Upper lobe of left lung (tissue), 6 donors: ENCODE data around the gene NEB. TPM values are rescaled to one million over a fixed set of nuclear protein-coding genes. Genes with fewer than 3 reads are reported as not detected.

Experiments used
- ATAC-seq, 2 donors: fragments of 200-7000 bp; cut with Tn5 transposase; one replicate each; pipeline ENCODE4 v1.9.1; 2022; ENCODE audit warnings: mild to moderate bottlenecking in 2 of 2, moderate library complexity in 2 of 2; ENCODE audit not compliant: low FRiP score in 2 of 2
- DNase-seq, 2 donors: peaks; one replicate each; pipeline ENCODE4 v3.0.0-alpha.2; 2019 to 2020
- H3K27ac ChIP-seq, 4 donors: fragments of 200-600 bp; sonication (generic); one replicate each; pipeline ENCODE4 v1.5.1; 2016 to 2019
- H3K27me3 ChIP-seq, 4 donors: fragments of 200-600 bp; sonication (generic); one replicate each; pipeline ENCODE4 v1.5.1; 2017 to 2019
- H3K36me3 ChIP-seq, 4 donors: fragments of 200-600 bp; sonication (generic); one replicate each; pipeline ENCODE4 v1.5.1; 2016 to 2019
- H3K4me1 ChIP-seq, 4 donors: fragments of 200-600 bp; sonication (generic); one replicate each; pipeline ENCODE4 v1.5.1; 2018 to 2019
- H3K4me3 ChIP-seq, 4 donors: fragments of 200-600 bp; sonication (generic); one replicate each; pipeline ENCODE4 v1.5.1; 2017 to 2019; ENCODE audit warnings: mild to moderate bottlenecking in 2 of 4, moderate library complexity in 1 of 4
- H3K9me3 ChIP-seq, 4 donors: fragments of 200-600 bp; sonication (generic); one replicate each; pipeline ENCODE4 v1.5.1; 2018 to 2019
- CTCF ChIP-seq, 6 experiments: fragments of 450-650 bp in 4 of 6; fragments of 200-600 bp in 2 of 6; sonication (generic) in 2 of 6; IDR thresholded peaks; one replicate each; pipeline ENCODE4 v1.5.1; 2016 to 2019; ENCODE audit warnings: antibody characterized with exemption in 6 of 6
- EP300 ChIP-seq, 4 donors: sonication (generic); formaldehyde crosslinking; IDR thresholded peaks; one replicate each; pipeline ENCODE4 v1.5.1; 2017; ENCODE audit warnings: antibody characterized with exemption in 4 of 4, control low read depth in 2 of 4
- POLR2A ChIP-seq, 4 donors: fragments of 450-650 bp; IDR thresholded peaks; one replicate each; pipeline ENCODE4 v1.5.1; 2016 to 2017; ENCODE audit warnings: antibody characterized with exemption in 4 of 4, mild to moderate bottlenecking in 2 of 4
- POLR2AphosphoS5 ChIP-seq, 2 donors: sonication (generic); formaldehyde crosslinking; IDR thresholded peaks; one replicate each; pipeline ENCODE4 v1.5.1; 2017; ENCODE audit warnings: antibody characterized with exemption in 2 of 2
- WGBS, 2 donors: methylation state at CpG; one replicate each; pipeline ENCODE4 v1.1.5; 2017 to 2018; 5-methylcytosine and 5-hydroxymethylcytosine counted together
- total RNA-seq, 6 donors: library from RNA; depleted of rRNA in 4 of 6; stranded (reverse); fragments of >200 nt in 4 of 6; gene quantifications; one replicate each; pipeline versions ENCODE4 v1.1.0 to v1.2.1, GENCODE V29; 2016 to 2021
- donor health status: DM: no; HTN: no; CAD: no; lungs with moderate emphysema.
- donor health status: DM: no; HTN: yes; CAD: no; lungs with severe emphysema.

The NEB gene
- total RNA-seq, 6 donors from 2014 or later, result 0.31 to 6.3 (median 2.0) TPM

- TF ChIP-seq EP300 (IDR thresholded peaks at IDR 0.05), result no peak
- TF ChIP-seq POLR2AphosphoS5 (IDR thresholded peaks at IDR 0.05), result no peak
- H3K4me3 ChIP-seq, result no peak overlapping the region
- no peak overlapping the region for H3K27ac ChIP-seq
- H3K9me3 ChIP-seq, result no peaks in the 10 kb centered on the region
- no peaks in the 10 kb centered on the region for H3K4me1 ChIP-seq
- no peaks in the 10 kb centered on the region for H3K36me3 ChIP-seq
- DNase-seq (peak in 1 of 2 donors; percentile 23), ATAC-seq (no peak)
- H3K27me3 ChIP-seq, result no peaks in the 10 kb centered on the region
- 96 to 97% methylated on average over 9 of the region's 9 CpGs for WGBS, 2 donors
Measured at GRCh38 chr2:151490276-151490675, 244.0 kb downstream of the NEB start.

DNA sequence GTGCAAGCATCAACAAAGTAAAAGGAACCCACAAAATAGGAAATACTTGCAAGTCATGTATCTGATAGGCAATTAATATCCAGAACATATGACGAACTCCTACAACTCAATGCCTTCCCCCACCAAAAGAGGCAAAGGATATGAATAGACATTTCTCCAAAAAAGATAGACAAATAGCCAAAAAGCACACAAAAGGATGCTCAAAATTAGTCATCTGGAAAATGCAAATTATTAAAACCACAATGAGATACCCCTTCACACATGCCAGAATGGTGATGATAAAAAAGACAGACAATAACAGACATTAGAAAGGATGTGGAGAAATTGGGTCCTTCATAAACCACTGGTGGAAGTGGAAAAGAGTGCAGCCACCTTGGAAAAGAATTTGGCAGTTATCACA is 248.2 kb downstream of the NEB start:
- H3K4me1 ChIP-seq, result no peaks in the 10 kb centered on the region
- no peaks in the 10 kb centered on the region for H3K27me3 ChIP-seq
- no peaks in the 10 kb centered on the region for H3K9me3 ChIP-seq
- 83 to 91% methylated on average over 1 of the region's 1 CpG for WGBS, 2 donors
- DNase-seq (no peak), ATAC-seq (no peak)
- no peak overlapping the region for H3K4me3 ChIP-seq
- H3K27ac ChIP-seq, result no peak overlapping the region
- no peak for TF ChIP-seq CTCF (IDR thresholded peaks at IDR 0.05)
- no peak for TF ChIP-seq EP300 (IDR thresholded peaks at IDR 0.05)
- TF ChIP-seq POLR2A (IDR thresholded peaks at IDR 0.05), result no peak
- peaks cover 0 to 26% (median 4%) of the 10 kb centered on the region in 4 donors for H3K36me3 ChIP-seq

DNA sequence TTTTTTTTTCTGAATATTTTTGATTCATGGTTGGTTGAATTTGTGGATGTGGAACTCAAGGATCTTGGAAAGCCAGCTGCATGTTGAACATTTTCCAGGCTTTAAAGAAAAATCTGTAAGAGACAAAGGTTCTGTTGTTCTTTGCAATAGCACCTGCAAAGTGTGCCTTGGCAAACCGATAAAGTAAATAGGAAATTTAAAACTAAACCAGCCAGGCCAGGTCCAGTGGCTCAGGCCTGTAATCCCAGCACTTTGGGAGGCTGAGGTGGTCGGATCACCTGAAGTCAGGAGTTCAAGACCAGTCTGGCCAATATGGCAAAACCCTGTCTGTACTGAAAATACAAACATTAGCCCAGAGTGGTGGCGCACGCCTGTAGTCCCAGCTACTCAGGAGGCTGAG is 250.2 kb downstream of the NEB start:
- TF ChIP-seq POLR2AphosphoS5 (IDR thresholded peaks at IDR 0.05), result no peak

DNA sequence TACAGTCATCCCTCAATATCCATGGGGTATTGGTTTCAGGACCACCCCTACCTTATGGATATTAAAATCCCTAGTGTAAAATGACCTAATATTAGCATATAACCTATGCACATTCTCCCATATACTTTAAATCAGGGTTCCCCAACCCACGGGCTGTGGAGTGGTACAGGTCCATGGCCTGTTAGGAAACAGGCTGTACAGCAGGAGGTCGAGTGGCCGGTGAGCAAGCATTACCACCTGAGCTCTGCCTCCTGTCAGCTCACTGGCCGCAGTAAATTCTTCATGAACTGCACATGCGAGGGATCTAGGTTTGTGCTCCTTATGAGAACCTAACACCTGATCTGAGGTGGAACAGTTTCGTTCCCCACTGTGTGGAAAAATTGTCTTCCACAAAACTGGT is 250.7 kb downstream of the NEB start:
- no peak overlapping the region for H3K27ac ChIP-seq
- H3K36me3 ChIP-seq, result peaks cover 0 to 37% (median 4%) of the 10 kb centered on the region in 4 donors
- ATAC-seq, result no peak
- DNase-seq, result no peak
- no peaks in the 10 kb centered on the region for H3K27me3 ChIP-seq
- no peak for TF ChIP-seq EP300 (IDR thresholded peaks at IDR 0.05)
- TF ChIP-seq POLR2A (IDR thresholded peaks at IDR 0.05), result no peak
- TF ChIP-seq CTCF (IDR thresholded peaks at IDR 0.05), result no peak
- H3K4me1 ChIP-seq, result no peaks in the 10 kb centered on the region
- H3K9me3 ChIP-seq, result no peaks in the 10 kb centered on the region
- H3K4me3 ChIP-seq, result no peak overlapping the region
- WGBS, 2 donors, result 95 to 97% methylated on average over 6 of the region's 6 CpGs

More for the DNA sequence above, 250.2 kb downstream of the NEB start:
- no peak overlapping the region for H3K27ac ChIP-seq
- H3K36me3 ChIP-seq, result peaks cover 0 to 35% (median 4%) of the 10 kb centered on the region in 4 donors
- ATAC-seq, result no peak
- H3K4me3 ChIP-seq, result no peak overlapping the region
- no peaks in the 10 kb centered on the region for H3K9me3 ChIP-seq
- H3K4me1 ChIP-seq, result no peaks in the 10 kb centered on the region
- no peaks in the 10 kb centered on the region for H3K27me3 ChIP-seq
- DNase-seq, result no peak
- WGBS, 2 donors, result 96% methylated on average over 4 of the region's 4 CpGs

DNA sequence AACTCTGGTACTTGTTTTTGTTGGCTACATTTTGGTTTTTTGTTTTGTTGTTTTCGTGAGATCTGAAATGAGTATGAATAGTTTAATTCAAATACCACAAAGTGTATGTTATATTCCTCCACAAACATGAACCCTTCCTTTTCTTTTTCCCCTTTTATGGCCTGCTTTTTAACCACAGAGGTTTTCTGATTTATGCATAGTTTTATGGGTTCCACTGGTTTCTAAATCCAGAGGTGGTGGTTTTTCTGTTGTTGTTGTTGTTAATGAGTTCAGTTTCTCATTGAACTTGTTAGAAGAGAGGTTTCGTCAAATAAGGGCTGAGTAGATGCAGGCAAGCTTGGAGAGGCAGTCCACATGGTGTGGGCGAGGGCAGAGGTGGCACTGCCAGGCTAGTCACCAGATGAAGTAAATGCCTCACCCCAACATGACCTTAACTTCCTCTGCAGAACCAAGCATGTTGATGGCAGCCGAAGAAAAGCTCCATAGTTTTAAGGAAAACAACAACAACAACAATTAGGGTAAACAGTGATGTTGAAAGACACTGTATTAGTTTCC is 252.0 kb downstream of the NEB start:
- DNase-seq (no peak), ATAC-seq (peak in 1 of 2 donors; percentile 29)
- H3K9me3 ChIP-seq, result no peaks in the 10 kb centered on the region
- H3K27me3 ChIP-seq, result no peaks in the 10 kb centered on the region
- no peak overlapping the region for H3K4me3 ChIP-seq
- H3K36me3 ChIP-seq, result peaks cover 0 to 50% (median 7%) of the 10 kb centered on the region in 4 donors
- no peaks in the 10 kb centered on the region for H3K4me1 ChIP-seq
- no peak overlapping the region for H3K27ac ChIP-seq
- 74 to 91% methylated on average over 4 of the region's 4 CpGs for WGBS, 2 donors
- TF ChIP-seq EP300 (IDR thresholded peaks at IDR 0.05), result no peak
- TF ChIP-seq POLR2AphosphoS5 (IDR thresholded peaks at IDR 0.05), result no peak
- no peak for TF ChIP-seq POLR2A (IDR thresholded peaks at IDR 0.05)
- no peak for TF ChIP-seq CTCF (IDR thresholded peaks at IDR 0.05)

GRCh38 chr2:151481744-151482143 is 252.5 kb downstream of the NEB start:
- no peak overlapping the region for H3K4me3 ChIP-seq
- no peaks in the 10 kb centered on the region for H3K27me3 ChIP-seq
- H3K27ac ChIP-seq, result no peak overlapping the region
- 94 to 100% methylated on average over 4 to 5 of the region's 5 CpGs for WGBS, 2 donors
- ATAC-seq, result no peak
- H3K36me3 ChIP-seq, result peaks cover 0 to 55% (median 8%) of the 10 kb centered on the region in 4 donors
- TF ChIP-seq POLR2A (IDR thresholded peaks at IDR 0.05) (no peak), EP300 (IDR thresholded peaks at IDR 0.05) (no peak), POLR2AphosphoS5 (IDR thresholded peaks at IDR 0.05) (no peak), CTCF (IDR thresholded peaks at IDR 0.05) (no peak)
- DNase-seq, result no peak
- no peaks in the 10 kb centered on the region for H3K4me1 ChIP-seq
- no peaks in the 10 kb centered on the region for H3K9me3 ChIP-seq
